ENCODE data around the gene MUC20.

The MUC20 gene

DNA sequence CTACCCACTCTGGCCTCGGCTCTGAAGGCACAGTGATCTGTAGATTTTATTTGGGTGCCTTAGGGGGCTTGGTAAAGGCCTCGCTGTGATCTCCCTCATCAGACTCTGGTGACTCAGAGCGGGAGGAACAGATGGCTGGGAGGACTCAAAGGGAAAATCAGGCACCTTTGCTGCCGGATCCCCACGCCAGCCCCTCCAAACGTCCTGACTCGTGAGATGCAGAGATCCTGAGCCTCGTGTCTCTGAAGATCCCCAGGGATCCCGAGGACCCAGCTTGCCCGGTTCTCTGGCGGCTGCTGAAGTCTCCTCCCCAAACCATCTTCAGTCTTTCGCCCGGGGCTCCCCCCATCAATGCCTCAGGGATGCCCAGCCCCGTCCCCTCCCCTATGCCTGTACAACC, 32.8 kb downstream of the MUC20 start:
- H2BK120ac ChIP-seq (ENCODE audit: insufficient read depth, low read length, poor library complexity): no peak overlapping the region
- H2AFZ ChIP-seq (ENCODE audit: insufficient read depth, low read length, poor library complexity): no peak overlapping the region
- no peak overlapping the region for H3K4ac ChIP-seq (ENCODE audit: low read depth, low read length)
- no peak overlapping the region for H2BK12ac ChIP-seq (ENCODE audit: low read length)
- no peak overlapping the region for H3K4me3 ChIP-seq (ENCODE audit: low read depth, low read length)
- no peak overlapping the region for H2BK5ac ChIP-seq (ENCODE audit: low read depth, low read length, poor library complexity)
- no peak overlapping the region for H2AK5ac ChIP-seq (ENCODE audit: low read length)
- H3K79me2 ChIP-seq (ENCODE audit: control insufficient read depth, insufficient read depth, low read length, poor library complexity): no peaks in the 10 kb centered on the region
- no peak overlapping the region for H3K18ac ChIP-seq (ENCODE audit: low read length)
- no peaks in the 10 kb centered on the region for H3K27me3 ChIP-seq (ENCODE audit: insufficient read depth, low read length)
- no peaks in the 10 kb centered on the region for H3K9me3 ChIP-seq (ENCODE audit: insufficient read depth, low read depth, low read length)
- no peak overlapping the region for H3K9ac ChIP-seq (ENCODE audit: low read length)
- H3K4me1 ChIP-seq (ENCODE audit: control insufficient read depth in 1 of 2, insufficient read depth in 2 of 2, low read length in 2 of 2): no peaks in the 10 kb centered on the region
- H3K23ac ChIP-seq (ENCODE audit: low read length): no peak overlapping the region
- H3K27ac ChIP-seq (ENCODE audit: low read depth, low read length): no peak overlapping the region
- DNase-seq: no peak
- no peaks in the 10 kb centered on the region for H3K79me1 ChIP-seq (ENCODE audit: low read length)
- no peak overlapping the region for H4K12ac ChIP-seq (ENCODE audit: low read depth, low read length)
- H3K36me3 ChIP-seq (ENCODE audit: control insufficient read depth in 1 of 2, insufficient read depth in 2 of 2, low read length in 2 of 2): no peaks in the 10 kb centered on the region
- H4K91ac ChIP-seq (ENCODE audit: low read depth, low read length): no peak overlapping the region
- WGBS (ENCODE audit: extremely low coverage, insufficient coverage, insufficient read length): no CpG with 5 or more reads among the region's 14 CpGs
- H3K4me2 ChIP-seq (ENCODE audit: low read length): no peak overlapping the region
- H3K14ac ChIP-seq (ENCODE audit: low read length): no peak overlapping the region
- H4K8ac ChIP-seq (ENCODE audit: low read depth, low read length): no peak overlapping the region

DNA sequence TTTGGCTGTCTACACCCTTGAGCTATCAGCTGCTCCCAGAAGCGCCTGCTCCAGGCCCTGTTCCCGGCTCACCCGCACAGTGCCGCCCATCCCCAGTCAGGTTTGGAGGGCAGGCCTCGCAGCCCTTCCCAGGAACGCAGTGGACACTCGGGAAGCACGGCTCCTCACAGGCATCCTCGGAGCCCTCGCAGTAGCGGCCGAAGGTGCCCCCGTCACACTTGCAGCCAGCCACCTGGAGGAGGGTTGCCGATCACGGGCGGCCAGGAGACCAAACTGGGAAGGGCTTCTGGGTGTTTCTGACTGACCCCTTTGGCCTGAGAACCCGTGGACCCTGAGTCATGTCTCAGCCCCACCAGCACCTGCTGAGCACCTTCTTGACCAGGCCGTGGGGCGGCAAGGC, 33.4 kb downstream of the MUC20 start:
- Histone ChIP-seq H3K18ac (ENCODE audit: low read length) (no peak overlapping the region), H4K8ac (ENCODE audit: low read depth, low read length) (no peak overlapping the region), H3K4me2 (ENCODE audit: low read length) (no peak overlapping the region), H3K14ac (ENCODE audit: low read length) (no peak overlapping the region), H3K4ac (ENCODE audit: low read depth, low read length) (no peak overlapping the region), H3K4me1 (ENCODE audit: control insufficient read depth in 1 of 2, insufficient read depth in 2 of 2, low read length in 2 of 2) (no peaks in the 10 kb centered on the region), H3K9me3 (ENCODE audit: insufficient read depth, low read depth, low read length) (no peaks in the 10 kb centered on the region), H2BK120ac (ENCODE audit: insufficient read depth, low read length, poor library complexity) (no peak overlapping the region), H2BK12ac (ENCODE audit: low read length) (no peak overlapping the region), H3K79me2 (ENCODE audit: control insufficient read depth, insufficient read depth, low read length, poor library complexity) (no peaks in the 10 kb centered on the region), H2AFZ (ENCODE audit: insufficient read depth, low read length, poor library complexity) (no peak overlapping the region), H3K9ac (ENCODE audit: low read length) (no peak overlapping the region), H3K36me3 (ENCODE audit: control insufficient read depth in 1 of 2, insufficient read depth in 2 of 2, low read length in 2 of 2) (no peaks in the 10 kb centered on the region), H4K91ac (ENCODE audit: low read depth, low read length) (no peak overlapping the region), H2BK5ac (ENCODE audit: low read depth, low read length, poor library complexity) (no peak overlapping the region), H2AK5ac (ENCODE audit: low read length) (no peak overlapping the region), H3K23ac (ENCODE audit: low read length) (no peak overlapping the region), H3K27me3 (ENCODE audit: insufficient read depth, low read length) (no peaks in the 10 kb centered on the region), H3K27ac (ENCODE audit: low read depth, low read length) (no peak overlapping the region), H4K12ac (ENCODE audit: low read depth, low read length) (no peak overlapping the region), H3K4me3 (ENCODE audit: low read depth, low read length) (no peak overlapping the region), H3K79me1 (ENCODE audit: low read length) (no peaks in the 10 kb centered on the region)
- DNase-seq: no peak
- no CpG with 5 or more reads among the region's 19 CpGs for WGBS (ENCODE audit: extremely low coverage, insufficient coverage, insufficient read length)

DNA sequence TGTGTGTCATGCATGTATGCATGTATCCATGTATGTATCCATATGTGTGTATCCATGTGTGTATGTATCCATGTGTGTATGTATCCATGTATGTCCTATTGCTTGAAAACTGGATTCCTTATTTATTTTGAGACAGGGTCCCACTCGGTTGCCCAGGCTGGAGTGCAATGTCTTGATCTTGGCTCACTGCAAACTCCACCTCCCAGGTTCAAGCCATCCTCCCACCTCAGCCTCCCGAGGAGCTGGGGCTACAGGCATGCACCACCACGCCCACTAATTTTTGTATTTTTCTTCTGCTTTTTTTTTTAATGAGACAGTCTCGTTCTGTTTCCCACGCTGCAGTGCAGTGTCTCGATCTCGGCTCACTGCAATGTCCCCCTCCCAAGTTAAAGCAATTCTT, 34.1 kb downstream of the MUC20 start:
- H2BK12ac ChIP-seq (ENCODE audit: low read length): no peak overlapping the region
- no peak overlapping the region for H3K23ac ChIP-seq (ENCODE audit: low read length)
- H3K79me2 ChIP-seq (ENCODE audit: control insufficient read depth, insufficient read depth, low read length, poor library complexity): no peaks in the 10 kb centered on the region
- H3K9ac ChIP-seq (ENCODE audit: low read length): no peak overlapping the region
- no peak overlapping the region for H4K91ac ChIP-seq (ENCODE audit: low read depth, low read length)
- DNase-seq: no peak
- H3K4me1 ChIP-seq (ENCODE audit: control insufficient read depth in 1 of 2, insufficient read depth in 2 of 2, low read length in 2 of 2): no peaks in the 10 kb centered on the region
- H3K4ac ChIP-seq (ENCODE audit: low read depth, low read length): no peak overlapping the region
- H3K4me3 ChIP-seq (ENCODE audit: low read depth, low read length): no peak overlapping the region
- H3K14ac ChIP-seq (ENCODE audit: low read length): no peak overlapping the region
- H3K9me3 ChIP-seq (ENCODE audit: insufficient read depth, low read depth, low read length): no peaks in the 10 kb centered on the region
- no peak overlapping the region for H2AK5ac ChIP-seq (ENCODE audit: low read length)
- no peak overlapping the region for H3K4me2 ChIP-seq (ENCODE audit: low read length)
- H4K8ac ChIP-seq (ENCODE audit: low read depth, low read length): no peak overlapping the region
- H3K79me1 ChIP-seq (ENCODE audit: low read length): no peaks in the 10 kb centered on the region
- no peak overlapping the region for H4K12ac ChIP-seq (ENCODE audit: low read depth, low read length)
- no peak overlapping the region for H2BK120ac ChIP-seq (ENCODE audit: insufficient read depth, low read length, poor library complexity)
- H3K18ac ChIP-seq (ENCODE audit: low read length): no peak overlapping the region
- no peaks in the 10 kb centered on the region for H3K27me3 ChIP-seq (ENCODE audit: insufficient read depth, low read length)
- WGBS (ENCODE audit: extremely low coverage, insufficient coverage, insufficient read length): no CpG with 5 or more reads among the region's 7 CpGs
- H3K27ac ChIP-seq (ENCODE audit: low read depth, low read length): no peak overlapping the region
- H3K36me3 ChIP-seq (ENCODE audit: control insufficient read depth in 1 of 2, insufficient read depth in 2 of 2, low read length in 2 of 2): no peaks in the 10 kb centered on the region
- no peak overlapping the region for H2BK5ac ChIP-seq (ENCODE audit: low read depth, low read length, poor library complexity)
- no peak overlapping the region for H2AFZ ChIP-seq (ENCODE audit: insufficient read depth, low read length, poor library complexity)

DNA sequence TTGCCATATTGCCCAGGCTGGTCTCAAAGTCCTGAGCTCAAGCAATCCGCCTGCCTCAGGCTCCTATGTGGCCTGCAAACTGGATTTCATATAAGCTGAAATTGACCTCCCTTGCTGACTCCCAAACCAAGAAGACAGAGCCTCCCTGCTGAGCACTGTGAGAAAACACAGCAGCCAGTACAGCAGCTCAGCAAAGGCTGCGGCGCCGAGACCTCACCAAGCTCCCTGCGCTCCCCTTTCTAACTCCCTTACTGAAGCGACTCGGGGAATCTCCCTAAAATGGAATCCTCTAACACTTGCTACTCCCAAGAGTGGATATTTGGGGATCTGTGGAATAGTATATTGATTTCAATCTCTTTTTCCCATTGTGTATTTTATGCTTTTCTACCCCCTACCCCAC, 34.6 kb downstream of the MUC20 start:
- Histone ChIP-seq H3K4ac (ENCODE audit: low read depth, low read length) (no peak overlapping the region), H4K8ac (ENCODE audit: low read depth, low read length) (no peak overlapping the region), H2BK12ac (ENCODE audit: low read length) (no peak overlapping the region), H4K91ac (ENCODE audit: low read depth, low read length) (no peak overlapping the region), H2BK5ac (ENCODE audit: low read depth, low read length, poor library complexity) (no peak overlapping the region), H3K4me3 (ENCODE audit: low read depth, low read length) (no peak overlapping the region), H3K18ac (ENCODE audit: low read length) (no peak overlapping the region), H3K79me2 (ENCODE audit: control insufficient read depth, insufficient read depth, low read length, poor library complexity) (no peaks in the 10 kb centered on the region), H3K9me3 (ENCODE audit: insufficient read depth, low read depth, low read length) (no peaks in the 10 kb centered on the region), H2AK5ac (ENCODE audit: low read length) (no peak overlapping the region), H3K9ac (ENCODE audit: low read length) (no peak overlapping the region), H3K27me3 (ENCODE audit: insufficient read depth, low read length) (no peaks in the 10 kb centered on the region), H3K27ac (ENCODE audit: low read depth, low read length) (no peak overlapping the region), H3K36me3 (ENCODE audit: control insufficient read depth in 1 of 2, insufficient read depth in 2 of 2, low read length in 2 of 2) (no peaks in the 10 kb centered on the region), H4K12ac (ENCODE audit: low read depth, low read length) (no peak overlapping the region), H3K14ac (ENCODE audit: low read length) (no peak overlapping the region), H2AFZ (ENCODE audit: insufficient read depth, low read length, poor library complexity) (no peak overlapping the region), H2BK120ac (ENCODE audit: insufficient read depth, low read length, poor library complexity) (no peak overlapping the region), H3K4me2 (ENCODE audit: low read length) (no peak overlapping the region), H3K23ac (ENCODE audit: low read length) (no peak overlapping the region), H3K79me1 (ENCODE audit: low read length) (no peaks in the 10 kb centered on the region), H3K4me1 (ENCODE audit: control insufficient read depth in 1 of 2, insufficient read depth in 2 of 2, low read length in 2 of 2) (no peaks in the 10 kb centered on the region)
- no CpG with 5 or more reads among the region's 7 CpGs for WGBS (ENCODE audit: extremely low coverage, insufficient coverage, insufficient read length)
- no peak for DNase-seq
